ENCODE measurements around the gene PRR14.

Gene PRR14

GRCh38 chr16:30660424-30661261 is 9.9 kb downstream of the PRR14 start:
- DNase-seq, result no peak

DNA sequence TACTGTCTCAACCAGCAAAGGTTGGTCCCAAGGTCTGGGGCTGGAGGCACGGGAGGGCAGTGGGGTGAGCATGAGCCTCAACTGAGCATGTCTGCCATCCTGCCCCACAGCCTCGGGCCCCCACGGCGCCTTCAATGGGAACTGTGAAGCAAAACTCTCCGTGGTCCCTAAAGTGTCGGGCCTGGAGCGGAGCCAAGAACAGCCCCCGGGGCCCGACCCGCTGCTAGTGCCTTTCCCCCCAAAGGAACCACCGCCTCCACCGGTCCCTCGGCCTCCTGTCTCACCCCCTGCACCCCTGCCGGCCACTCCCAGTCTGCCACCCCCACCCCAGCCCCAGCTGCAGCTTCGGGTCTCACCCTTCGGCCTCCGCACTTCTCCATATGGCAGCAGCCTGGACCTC is 11.7 kb downstream of the PRR14 start:
- no peak for DNase-seq

DNA sequence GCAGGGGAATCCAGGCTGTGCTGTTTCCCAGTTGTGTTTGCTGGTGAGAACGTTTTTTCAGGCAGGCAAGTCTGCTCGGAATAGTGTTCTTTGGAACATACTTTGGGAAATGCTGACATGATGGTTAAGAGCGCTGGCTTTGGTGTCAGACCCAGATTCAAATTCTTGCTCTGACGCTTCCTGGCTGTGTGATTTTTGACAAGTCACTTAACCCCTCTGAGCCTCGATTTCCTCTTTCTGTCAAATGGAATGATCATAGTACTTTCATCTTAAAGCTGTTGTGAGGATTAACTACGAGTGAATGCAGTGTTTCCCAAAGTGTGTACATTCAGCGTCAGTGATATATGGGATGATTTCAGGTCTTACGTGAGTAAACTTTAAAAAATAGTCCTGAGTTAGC is 12.3 kb downstream of the PRR14 start:
- no peak for DNase-seq

DNA sequence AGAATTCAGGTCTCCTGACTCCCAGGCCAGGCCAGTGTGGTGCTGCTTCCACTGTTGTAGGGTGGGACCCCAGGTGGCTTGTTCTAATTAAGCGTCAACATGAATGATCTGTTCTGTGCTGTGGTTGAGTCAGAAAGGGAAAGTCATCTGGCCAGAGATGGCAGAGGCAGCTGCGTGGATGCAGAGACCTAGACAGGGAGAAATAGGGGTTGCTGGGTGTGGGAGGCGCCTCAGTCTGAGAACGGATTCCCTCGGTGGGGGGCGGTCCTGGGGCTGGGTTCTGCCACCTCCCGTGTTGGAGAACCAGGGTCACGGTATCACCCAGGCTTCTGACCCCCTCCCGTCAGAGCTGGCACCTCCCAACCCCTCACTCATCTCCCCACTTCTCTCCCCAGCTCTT is 13.1 kb downstream of the PRR14 start:
- DNase-seq, result no peak

DNA sequence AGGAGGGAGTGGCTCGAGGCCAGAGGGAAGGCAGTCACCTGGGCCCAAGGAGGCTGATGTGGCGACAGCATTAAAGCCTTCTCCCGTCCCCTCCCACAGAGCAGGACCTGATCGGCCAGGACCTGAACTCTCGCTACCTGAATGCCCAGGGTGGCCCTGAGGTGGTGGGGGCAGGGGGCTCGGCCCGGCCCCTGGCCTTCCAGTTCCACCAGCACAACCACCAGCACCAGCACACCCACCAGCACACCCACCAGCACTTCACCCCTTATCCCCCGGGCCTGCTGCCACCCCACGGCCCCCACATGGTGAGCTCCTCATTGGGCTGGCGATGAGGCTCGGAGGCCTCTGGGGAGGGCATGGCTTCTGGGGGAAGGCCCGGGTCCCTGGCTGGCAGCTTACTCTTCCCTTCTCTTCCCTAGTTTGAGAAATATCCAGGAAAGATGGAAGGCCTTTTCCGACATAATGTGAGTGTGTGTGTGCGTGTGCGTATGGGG is 13.9 kb downstream of the PRR14 start:
- DNase-seq, result no peak

DNA sequence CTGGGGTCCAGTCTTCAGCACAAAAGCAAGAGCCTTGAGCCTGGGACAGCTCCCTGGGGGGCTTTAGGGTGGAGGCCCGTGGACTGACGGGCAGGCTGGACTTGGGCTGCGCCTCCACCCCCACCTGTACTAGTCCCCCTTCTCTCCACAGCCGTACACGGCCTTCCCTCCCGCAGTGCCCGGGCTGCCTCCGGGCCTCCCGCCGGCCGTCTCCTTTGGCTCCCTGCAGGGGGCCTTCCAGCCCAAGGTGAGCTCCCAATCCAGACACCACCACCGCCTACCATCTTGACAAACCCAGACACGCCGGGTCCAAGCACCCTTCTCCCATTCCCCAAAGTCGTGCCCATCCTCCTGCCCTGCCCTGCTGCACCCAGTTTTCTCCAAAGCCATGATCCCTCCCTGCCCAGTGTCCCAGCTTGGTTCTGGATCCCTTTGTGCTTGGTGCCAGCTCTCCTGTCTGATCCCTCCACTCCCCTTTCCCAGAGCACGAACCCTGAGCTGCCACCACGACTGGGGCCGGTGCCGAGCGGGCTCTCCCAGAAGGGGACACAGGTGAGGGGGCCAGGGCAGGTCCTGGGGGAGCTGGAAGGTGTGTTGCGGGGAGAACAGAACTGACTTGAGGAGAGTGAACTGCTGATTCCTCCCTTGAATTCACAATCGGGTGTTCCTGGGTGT is 14.5 kb downstream of the PRR14 start:
- no peak for DNase-seq

- DNase-seq, result no peak
These were observed 15.1 kb downstream of the PRR14 start for GRCh38 chr16:30665830-30666190.

DNA sequence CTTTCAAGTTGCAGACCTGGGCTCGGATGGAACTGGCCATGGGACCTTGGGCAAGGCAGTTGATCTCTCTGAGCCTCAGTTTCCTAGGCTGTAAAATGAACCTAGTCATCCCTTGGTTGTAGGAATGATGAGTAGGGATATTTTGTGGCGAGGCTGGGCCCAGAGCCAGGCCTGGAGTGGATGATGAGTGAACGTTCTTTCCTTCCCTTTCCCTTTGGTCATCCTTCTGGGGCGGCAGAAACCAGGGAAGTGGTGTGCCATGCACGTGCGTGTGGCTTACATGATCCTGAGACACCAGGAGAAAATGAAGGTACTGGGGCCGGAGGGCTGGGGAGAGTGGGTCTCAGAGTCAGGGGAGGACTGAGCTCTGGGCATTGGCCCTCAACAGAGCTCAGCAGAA is 15.9 kb downstream of the PRR14 start:
- no peak for DNase-seq

DNA sequence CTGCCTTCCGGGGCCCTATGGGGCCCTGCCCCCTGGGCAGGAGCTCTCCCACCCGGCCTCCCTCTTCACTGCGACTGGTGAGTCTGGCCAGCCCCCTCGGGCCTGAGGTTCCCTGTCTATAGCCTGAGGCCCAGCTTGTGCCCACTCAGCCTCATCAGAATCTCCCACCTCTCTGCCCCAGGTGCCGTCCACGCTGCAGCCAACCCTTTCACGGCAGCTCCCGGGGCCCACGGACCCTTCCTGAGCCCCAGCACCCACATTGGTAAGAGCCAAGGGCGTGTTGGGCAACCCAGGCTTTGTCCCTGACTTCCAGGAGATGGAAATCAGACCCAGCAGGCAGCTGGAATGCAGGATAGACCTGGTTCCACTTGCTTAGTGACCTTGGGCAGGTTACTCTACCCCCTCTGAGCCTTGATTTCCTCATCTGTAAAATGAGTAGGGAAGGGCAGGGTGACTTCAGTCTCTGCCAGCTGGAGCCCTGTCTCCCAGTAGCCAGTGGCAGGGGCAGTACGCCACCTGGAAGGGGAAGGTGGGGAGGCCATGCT is 16.7 kb downstream of the PRR14 start:
- no peak for DNase-seq

GRCh38 chr16:30668393-30668792 is 17.6 kb downstream of the PRR14 start:
- DNase-seq, result no peak

- DNase-seq, result no peak
These were observed 18.5 kb downstream of the PRR14 start for GRCh38 chr16:30669026-30669902.

- DNase-seq, result no peak
These were observed 19.4 kb downstream of the PRR14 start for GRCh38 chr16:30669903-30670824.

- DNase-seq, result no peak
These were observed 24.4 kb downstream of the PRR14 start for GRCh38 chr16:30675143-30675542.

DNA sequence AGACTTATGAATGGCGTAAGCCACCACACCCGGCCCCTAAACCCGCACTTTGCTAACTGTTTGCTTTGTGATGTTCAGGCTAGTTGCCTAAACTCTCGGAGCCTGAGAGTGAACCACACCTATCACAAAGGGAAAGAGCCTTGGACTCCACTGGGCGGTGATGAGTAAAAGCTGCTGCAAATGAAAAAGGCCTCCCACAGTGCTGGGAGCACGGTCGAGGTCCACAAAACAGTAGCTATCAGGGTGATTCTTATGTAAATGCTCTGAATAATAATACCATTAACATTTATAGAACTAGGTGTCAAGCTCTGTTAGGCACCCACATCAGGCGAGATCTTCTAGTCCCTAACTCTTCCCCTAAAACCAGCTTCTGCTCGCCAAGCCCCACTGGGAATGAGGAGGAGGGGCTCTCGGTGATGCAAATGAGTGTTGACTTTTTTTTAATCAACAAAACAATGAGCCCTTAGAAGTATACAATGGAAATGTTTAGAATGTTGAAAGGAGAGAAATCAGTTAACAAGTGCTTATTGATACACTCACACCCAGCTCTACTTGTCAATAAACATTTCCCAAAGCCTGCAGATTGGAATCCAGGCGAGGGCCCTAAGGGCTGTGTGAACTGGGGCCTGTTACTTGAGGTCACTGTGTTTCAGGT is 27.3 kb downstream of the PRR14 start:
- DNase-seq, result no peak

DNA sequence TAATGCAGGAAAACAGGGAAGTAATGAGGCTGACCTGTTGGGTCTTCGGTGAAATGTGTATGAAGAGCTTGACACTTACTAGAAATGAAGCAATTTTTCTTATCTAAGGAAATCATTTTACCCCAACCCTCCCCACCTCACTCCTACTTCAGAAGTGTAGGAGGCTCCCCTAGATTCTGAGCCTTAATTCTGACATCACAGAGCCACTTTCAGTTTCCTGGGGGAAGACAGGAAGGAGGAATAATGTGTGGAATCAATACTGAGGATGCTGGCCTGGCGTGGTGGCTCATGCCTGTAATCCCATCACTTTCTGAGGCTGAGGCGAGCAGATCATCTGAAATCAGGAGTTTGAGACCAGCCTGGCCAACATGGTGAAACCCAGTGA is 27.8 kb downstream of the PRR14 start:
- no peak for DNase-seq

DNA sequence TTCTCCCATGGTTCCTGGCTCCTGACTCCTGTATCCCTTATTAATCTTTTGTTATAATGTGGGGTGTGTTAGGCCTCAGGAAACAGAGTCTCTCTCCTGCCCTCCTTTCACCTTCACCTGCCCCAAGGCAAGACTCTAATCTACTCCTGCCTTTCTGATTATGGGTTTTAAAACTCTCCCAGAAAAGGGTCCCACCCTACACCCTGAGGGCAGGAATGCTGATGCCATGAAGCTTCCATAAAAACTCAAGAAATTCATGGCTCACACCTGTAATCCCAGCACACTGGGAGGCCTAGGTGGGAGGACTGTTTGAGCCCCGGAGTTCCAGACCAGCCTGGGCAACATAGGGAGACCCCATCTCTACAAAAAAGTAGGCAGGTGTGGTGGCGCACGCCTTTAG is 29.6 kb downstream of the PRR14 start:
- no peak for DNase-seq

- DNase-seq, result no peak
These were observed 37.9 kb downstream of the PRR14 start for GRCh38 chr16:30688701-30689100.

DNA sequence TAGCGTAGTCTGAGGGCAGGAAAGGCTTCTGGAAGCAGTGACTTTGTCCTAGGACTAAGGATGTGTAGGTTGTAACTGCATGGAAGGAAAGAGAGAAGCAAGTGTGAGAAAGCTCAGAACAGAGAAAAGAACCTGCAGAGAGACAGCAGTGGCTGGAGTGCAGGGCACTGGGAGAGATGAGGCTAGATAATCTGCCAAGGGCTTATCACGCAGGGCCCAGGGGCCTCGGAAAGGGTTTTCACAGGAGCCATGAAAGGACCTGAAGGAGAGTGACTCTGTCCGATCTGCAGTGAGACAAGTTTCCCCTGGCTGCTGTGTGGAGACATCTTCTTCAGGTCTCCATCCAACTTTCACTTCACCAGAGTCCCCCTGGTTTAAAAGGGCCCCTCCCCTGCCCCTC is 41.1 kb downstream of the PRR14 start:
- no peak for DNase-seq

DNA sequence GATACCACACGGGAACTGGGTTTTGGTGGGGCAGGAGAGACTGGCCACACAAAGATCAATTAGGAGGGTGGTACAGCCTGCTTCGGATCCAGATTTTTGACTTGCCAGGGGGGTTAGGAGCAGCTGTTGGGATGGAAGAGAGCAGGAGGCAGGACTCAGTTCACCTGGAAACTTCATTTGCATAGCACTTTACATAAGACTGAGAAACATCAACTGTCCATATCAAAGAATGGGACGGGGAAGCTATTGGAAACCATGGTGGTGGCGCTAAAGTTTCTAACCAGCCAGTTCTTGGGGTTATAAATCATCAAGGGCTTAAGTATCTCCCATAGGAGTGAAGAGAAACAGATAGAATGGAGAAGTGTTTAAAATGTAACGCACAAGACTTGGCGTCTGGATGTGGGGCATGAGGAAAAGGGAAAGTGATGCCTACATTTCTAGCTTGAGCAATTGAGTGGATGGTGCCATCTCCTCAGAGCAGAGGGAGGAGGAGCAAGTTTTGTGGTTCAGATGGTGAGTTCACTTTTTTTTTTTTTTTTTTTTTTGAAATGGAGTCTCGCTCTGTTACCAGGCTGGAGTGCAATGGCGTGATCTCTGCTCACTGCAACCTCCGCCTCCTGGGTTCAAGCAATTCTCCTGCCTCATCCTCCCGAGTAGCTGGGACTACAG is 41.8 kb downstream of the PRR14 start:
- DNase-seq, result no peak

DNA sequence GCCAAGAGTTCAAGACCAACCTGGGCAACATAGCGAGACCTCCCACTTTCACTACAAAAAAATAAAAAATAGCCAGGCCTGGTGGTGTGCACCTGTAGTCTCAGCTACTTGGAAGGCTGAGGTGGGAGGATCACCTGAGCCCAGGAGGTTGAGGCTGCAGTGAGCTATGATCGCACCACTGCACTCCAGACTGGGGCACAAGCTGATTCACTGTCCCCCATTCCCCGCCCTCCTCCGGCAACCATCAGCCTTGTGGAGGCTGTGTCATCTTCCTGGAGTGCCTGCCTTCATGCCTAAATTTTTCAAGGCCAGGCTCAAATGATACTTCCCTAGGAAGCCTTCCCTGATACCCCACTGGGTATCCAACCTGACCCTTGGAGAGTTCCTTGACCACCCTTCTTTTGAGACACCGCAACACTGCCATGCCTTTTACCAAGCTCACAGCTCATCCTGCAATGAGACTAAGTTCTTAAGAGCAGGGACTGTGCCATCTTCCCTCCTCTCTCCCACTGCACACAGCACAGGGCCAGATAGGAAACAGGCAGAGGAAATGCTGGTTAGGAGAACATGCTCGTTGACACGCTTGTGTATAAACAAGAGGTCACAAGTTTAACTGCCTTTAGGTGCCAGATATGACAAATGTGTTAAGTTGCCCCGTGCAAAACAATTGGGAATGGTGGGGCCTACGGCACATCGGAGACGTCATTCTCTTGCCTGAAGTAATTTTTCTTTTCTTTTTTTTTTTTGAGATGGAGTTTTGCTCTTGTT is 44.4 kb downstream of the PRR14 start:
- DNase-seq, result no peak
